ENCODE results near the gene VPS8. TPM values are rescaled to one million over a fixed set of nuclear protein-coding genes. Genes with fewer than 3 reads are reported as not detected.

Gene VPS8
- total RNA-seq, 1 experiment from 2014 or later, result 37.6 TPM

GRCh38 chr3:185081521-185081920, 269.6 kb downstream of the VPS8 start:
- ChIA-PET POLR2A (interaction anchor here (1.2 kb wide), 1 partner anchor 10 kb away, joined by 4 read pairs; no protein-coding TSS in a partner anchor), CTCF (no interaction called here), RAD21 (ENCODE audit: low non-redundant PET in 1 of 2, low total read pairs in 2 of 2, uncharacterized antibody in 2 of 2, unreplicated experiment in 2 of 2) (no interaction called here)
- H3K9ac ChIP-seq (ENCODE audit: low read length), result no peak overlapping the region
- H3K4me1 ChIP-seq (ENCODE audit: control insufficient read depth in 1 of 2, insufficient read depth in 2 of 2, low read length in 2 of 2), result no peaks in the 10 kb centered on the region
- no peaks in the 10 kb centered on the region for H3K9me2 ChIP-seq (ENCODE audit: insufficient read depth)
- H2AFZ ChIP-seq (ENCODE audit: low read depth, low read length, poor library complexity, severe bottlenecking), result no peak overlapping the region
- no peaks in the 10 kb centered on the region for H3K36me3 ChIP-seq (ENCODE audit: control insufficient read depth in 1 of 2, insufficient read depth in 2 of 2, low read length in 2 of 2)
- H3K9me3 ChIP-seq (ENCODE audit: control insufficient read depth in 1 of 2, insufficient read depth in 1 of 2, low read depth in 1 of 2, low read length in 2 of 2), result no peaks in the 10 kb centered on the region
- no peak overlapping the region for H3K27ac ChIP-seq (ENCODE audit: low read depth, low read length)
- TF ChIP-seq SIN3A (IDR thresholded peaks at IDR 0.05; ENCODE audit: low read depth), result no peak
- no peak for TF ChIP-seq EGR1 (IDR thresholded peaks at IDR 0.05; ENCODE audit: low read depth)
- TF ChIP-seq TCF7L2 (IDR thresholded peaks at IDR 0.05; ENCODE audit: borderline replicate concordance, extremely low read depth, insufficient read depth, insufficient read length), result no peak
- no peak for TF ChIP-seq ZNF274 (IDR thresholded peaks at IDR 0.05; ENCODE audit: low read depth, low read length)
- TF ChIP-seq SRF (IDR thresholded peaks at IDR 0.05; ENCODE audit: low read depth), result no peak
- TF ChIP-seq MAX (IDR thresholded peaks at IDR 0.05), result no peak
- no peak for TF ChIP-seq POLR2A (IDR thresholded peaks at IDR 0.05; ENCODE audit: borderline replicate concordance, extremely low read depth, insufficient read depth, insufficient read length)
- no peak for TF ChIP-seq CTCF (IDR thresholded peaks at IDR 0.05 in 2 of 3, conservative IDR thresholded peaks at IDR 0.05 in 1 of 3; ENCODE audit: borderline replicate concordance in 1 of 3, insufficient read depth in 1 of 3, low read depth in 2 of 3, low read length in 2 of 3)
- no peak for TF ChIP-seq ELF1 (IDR thresholded peaks at IDR 0.05; ENCODE audit: borderline replicate concordance, low read depth)
- TF ChIP-seq EZH2 (IDR thresholded peaks at IDR 0.05), result no peak
- TF ChIP-seq CBX3 (IDR thresholded peaks at IDR 0.05; ENCODE audit: low read depth), result no peak
- TF ChIP-seq ZFX (IDR thresholded peaks at IDR 0.05), result no peak
- TF ChIP-seq POLR2AphosphoS5 (IDR thresholded peaks at IDR 0.05; ENCODE audit: low read depth, low read length), result no peak
- no peak for TF ChIP-seq JUND (IDR thresholded peaks at IDR 0.05)
- H3K4me3 ChIP-seq (replicated peaks in 1 of 2; ENCODE audit: low read depth in 1 of 2, low read length in 2 of 2), result no peak overlapping the region
- H3K79me2 ChIP-seq (ENCODE audit: insufficient read depth, low read length), result no peaks in the 10 kb centered on the region
- no TSS peak for BruUV-seq (replicated peaks)
- ATAC-seq (no peak), DNase-seq (ENCODE audit: low read depth, low spot score) (no peak)
- no peaks in the 10 kb centered on the region for H4K20me1 ChIP-seq (ENCODE audit: insufficient read depth)
- peaks cover 6% of the 10 kb centered on the region; the same call in 1 of the 2 replicates for H3K27me3 ChIP-seq (ENCODE audit: insufficient read depth, low read length)
- no peak overlapping the region for H3K4me2 ChIP-seq (ENCODE audit: low read length)
- intact Hi-C loops (cut with micrococcal nuclease), result no loop called here

Measured in HCT116 (cell line).